Panc1 (cell line): ENCODE data around the gene APOO.

Experiments
- POLR2AphosphoS5 ChIP-seq: IDR thresholded peaks from 2 replicates; pipeline ENCODE4 v1.6.1; 2012; ENCODE audit warnings: mild to moderate bottlenecking, low read depth, low read length, moderate library complexity
- TF ChIP-seq, protein P1 (sequence below): fragments of 450-650 bp; IDR thresholded peaks from 2 replicates; pipeline ENCODE4 v1.5.1; 2017; ENCODE audit warnings: mild to moderate bottlenecking
- TF ChIP-seq, protein P2 (sequence below), 2 experiments: IDR thresholded peaks; 2 replicates each; pipeline ENCODE4 v1.6.1; 2011 to 2012; ENCODE audit warnings: low read depth in 2 of 2, control low read depth in 1 of 2, low read length in 1 of 2, mild to moderate bottlenecking in 1 of 2, moderate library complexity in 1 of 2; ENCODE audit not compliant: insufficient read depth in 1 of 2

DNA sequence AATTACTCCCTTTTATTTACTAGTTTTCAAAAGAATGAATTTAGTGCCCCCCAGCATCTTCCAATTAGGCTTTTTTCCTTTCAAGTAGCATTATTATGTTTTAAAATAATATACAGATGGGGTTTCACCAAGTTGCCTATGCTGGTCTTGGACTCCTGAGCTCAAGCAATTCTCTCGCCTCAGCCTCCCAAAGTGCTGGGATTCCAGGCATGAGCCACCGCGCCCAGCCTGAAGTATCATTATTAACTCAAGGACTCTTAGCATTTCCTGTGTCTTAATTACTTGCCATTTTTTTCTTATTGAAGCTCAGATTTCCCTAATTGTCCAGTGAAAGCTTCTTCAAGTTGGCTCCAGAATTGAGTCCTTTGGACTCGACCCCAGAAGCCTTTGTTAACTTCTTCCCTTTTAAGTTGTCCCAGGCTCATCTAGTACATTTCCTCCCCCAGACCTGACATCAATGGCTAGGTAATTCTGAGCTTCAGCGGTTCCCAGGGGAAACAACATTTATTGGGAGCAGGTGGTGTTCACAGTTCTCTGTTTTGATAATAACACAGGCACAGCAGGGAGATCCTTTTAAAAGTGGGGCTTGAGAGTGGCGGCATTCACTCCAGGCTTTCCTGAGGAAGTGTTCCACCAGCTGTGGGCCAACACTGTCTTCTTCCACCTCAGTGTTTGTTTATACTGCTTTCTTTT lies 114.7 kb downstream of the APOO start:
- TF ChIP-seq, protein P1, sequence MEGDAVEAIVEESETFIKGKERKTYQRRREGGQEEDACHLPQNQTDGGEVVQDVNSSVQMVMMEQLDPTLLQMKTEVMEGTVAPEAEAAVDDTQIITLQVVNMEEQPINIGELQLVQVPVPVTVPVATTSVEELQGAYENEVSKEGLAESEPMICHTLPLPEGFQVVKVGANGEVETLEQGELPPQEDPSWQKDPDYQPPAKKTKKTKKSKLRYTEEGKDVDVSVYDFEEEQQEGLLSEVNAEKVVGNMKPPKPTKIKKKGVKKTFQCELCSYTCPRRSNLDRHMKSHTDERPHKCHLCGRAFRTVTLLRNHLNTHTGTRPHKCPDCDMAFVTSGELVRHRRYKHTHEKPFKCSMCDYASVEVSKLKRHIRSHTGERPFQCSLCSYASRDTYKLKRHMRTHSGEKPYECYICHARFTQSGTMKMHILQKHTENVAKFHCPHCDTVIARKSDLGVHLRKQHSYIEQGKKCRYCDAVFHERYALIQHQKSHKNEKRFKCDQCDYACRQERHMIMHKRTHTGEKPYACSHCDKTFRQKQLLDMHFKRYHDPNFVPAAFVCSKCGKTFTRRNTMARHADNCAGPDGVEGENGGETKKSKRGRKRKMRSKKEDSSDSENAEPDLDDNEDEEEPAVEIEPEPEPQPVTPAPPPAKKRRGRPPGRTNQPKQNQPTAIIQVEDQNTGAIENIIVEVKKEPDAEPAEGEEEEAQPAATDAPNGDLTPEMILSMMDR = no peak
- TF ChIP-seq, protein P2, sequence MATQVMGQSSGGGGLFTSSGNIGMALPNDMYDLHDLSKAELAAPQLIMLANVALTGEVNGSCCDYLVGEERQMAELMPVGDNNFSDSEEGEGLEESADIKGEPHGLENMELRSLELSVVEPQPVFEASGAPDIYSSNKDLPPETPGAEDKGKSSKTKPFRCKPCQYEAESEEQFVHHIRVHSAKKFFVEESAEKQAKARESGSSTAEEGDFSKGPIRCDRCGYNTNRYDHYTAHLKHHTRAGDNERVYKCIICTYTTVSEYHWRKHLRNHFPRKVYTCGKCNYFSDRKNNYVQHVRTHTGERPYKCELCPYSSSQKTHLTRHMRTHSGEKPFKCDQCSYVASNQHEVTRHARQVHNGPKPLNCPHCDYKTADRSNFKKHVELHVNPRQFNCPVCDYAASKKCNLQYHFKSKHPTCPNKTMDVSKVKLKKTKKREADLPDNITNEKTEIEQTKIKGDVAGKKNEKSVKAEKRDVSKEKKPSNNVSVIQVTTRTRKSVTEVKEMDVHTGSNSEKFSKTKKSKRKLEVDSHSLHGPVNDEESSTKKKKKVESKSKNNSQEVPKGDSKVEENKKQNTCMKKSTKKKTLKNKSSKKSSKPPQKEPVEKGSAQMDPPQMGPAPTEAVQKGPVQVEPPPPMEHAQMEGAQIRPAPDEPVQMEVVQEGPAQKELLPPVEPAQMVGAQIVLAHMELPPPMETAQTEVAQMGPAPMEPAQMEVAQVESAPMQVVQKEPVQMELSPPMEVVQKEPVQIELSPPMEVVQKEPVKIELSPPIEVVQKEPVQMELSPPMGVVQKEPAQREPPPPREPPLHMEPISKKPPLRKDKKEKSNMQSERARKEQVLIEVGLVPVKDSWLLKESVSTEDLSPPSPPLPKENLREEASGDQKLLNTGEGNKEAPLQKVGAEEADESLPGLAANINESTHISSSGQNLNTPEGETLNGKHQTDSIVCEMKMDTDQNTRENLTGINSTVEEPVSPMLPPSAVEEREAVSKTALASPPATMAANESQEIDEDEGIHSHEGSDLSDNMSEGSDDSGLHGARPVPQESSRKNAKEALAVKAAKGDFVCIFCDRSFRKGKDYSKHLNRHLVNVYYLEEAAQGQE (IDR thresholded peaks at IDR 0.05; ENCODE audit: insufficient read depth in 1 of 2, low read depth in 2 of 2, low read length in 1 of 2) = no peak
- TF ChIP-seq POLR2AphosphoS5 = no peak
